ENCODE results near the gene SETD1A.

GRCh38 chr16:30971298-30971697, 13.7 kb downstream of the SETD1A start:
- TF ChIP-seq POLR2A (IDR thresholded peaks at IDR 0.05) (no peak), CTCF (IDR thresholded peaks at IDR 0.05) (no peak)

All from right lobe of liver (tissue), 4 donors.